Loucy (cell line): ENCODE results near the gene NOM1.

Source experiments
- H2AFZ ChIP-seq: fragments of 200-600 bp; sonication (generic); 2 replicates; pipeline ENCODE4 v1.6.0; 2016; ENCODE audit warnings: antibody characterized with exemption, mild to moderate bottlenecking, low read length, moderate library complexity
- H3F3A ChIP-seq: fragments of 200-600 bp; 2 replicates; pipeline ENCODE4 v1.6.0; 2016; ENCODE audit warnings: antibody characterized with exemption, low read depth, mild to moderate bottlenecking
- H3K27me3 ChIP-seq: fragments of 200-600 bp; sonication (generic); 2 replicates; pipeline ENCODE4 v1.6.1; 2014; ENCODE audit warnings: low read length, mild to moderate bottlenecking; ENCODE audit not compliant: insufficient read depth, poor library complexity, severe bottlenecking
- H3K36me3 ChIP-seq: fragments of 200-600 bp; sonication (generic); 2 replicates; pipeline ENCODE4 v1.6.1; 2016; ENCODE audit warnings: low read length; ENCODE audit not compliant: insufficient read depth
- H3K4me1 ChIP-seq: fragments of 200-600 bp; sonication (generic); 2 replicates; pipeline ENCODE4 v1.5.1; 2014; ENCODE audit warnings: low read length, mild to moderate bottlenecking; ENCODE audit not compliant: insufficient read depth, poor library complexity, severe bottlenecking
- H3K4me2 ChIP-seq: fragments of 200-600 bp; sonication (generic); 2 replicates; pipeline ENCODE4 v1.6.0; 2014; ENCODE audit warnings: antibody characterized with exemption, low read length, low read depth, mild to moderate bottlenecking; ENCODE audit not compliant: poor library complexity, severe bottlenecking
- H3K4me3 ChIP-seq: fragments of 200-600 bp; sonication (generic); 2 replicates; pipeline ENCODE4 v1.5.1; 2014; ENCODE audit warnings: low read length, mild to moderate bottlenecking, mixed read lengths; ENCODE audit not compliant: poor library complexity, severe bottlenecking
- H3K79me2 ChIP-seq: fragments of 200-600 bp; sonication (generic); 2 replicates; pipeline ENCODE4 v1.6.1; 2014; ENCODE audit warnings: low read length; ENCODE audit not compliant: insufficient read depth
- H3K9ac ChIP-seq: fragments of 200-600 bp; sonication (generic); 2 replicates; pipeline ENCODE4 v1.6.0; 2014; ENCODE audit warnings: mild to moderate bottlenecking, low read depth, low read length, moderate library complexity; ENCODE audit not compliant: poor library complexity, severe bottlenecking
- H3K9me2 ChIP-seq: fragments of 200-600 bp; sonication (generic); replicated peaks from 2 replicates; pipeline ENCODE4 v1.6.1; 2016; ENCODE audit warnings: low read depth, low read length, mixed read lengths
- H3K9me3 ChIP-seq: fragments of 200-600 bp; sonication (generic); 2 replicates; pipeline ENCODE4 v1.6.1; 2014; ENCODE audit warnings: mild to moderate bottlenecking, antibody characterized with exemption, low read length, low read depth; ENCODE audit not compliant: insufficient read depth
- H4K20me1 ChIP-seq: fragments of 200-600 bp; sonication (generic); 2 replicates; pipeline ENCODE4 v1.6.0; 2014; ENCODE audit warnings: antibody characterized with exemption, low read length, mild to moderate bottlenecking; ENCODE audit not compliant: insufficient read depth, poor library complexity, severe bottlenecking
- EZH2phosphoT487 ChIP-seq: fragments of 200-600 bp; IDR thresholded peaks from 2 replicates; pipeline ENCODE4 v1.6.1; 2018; ENCODE audit warnings: antibody characterized with exemption, mild to moderate bottlenecking, moderate library complexity, borderline replicate concordance
- TF ChIP-seq, protein P1 (sequence below): fragments of 200-600 bp; sonication (generic); conservative IDR thresholded peaks from 2 replicates; pipeline ENCODE4 v1.5.1; 2014; ENCODE audit warnings: mild to moderate bottlenecking, antibody characterized with exemption, low read length

The NOM1 gene

DNA sequence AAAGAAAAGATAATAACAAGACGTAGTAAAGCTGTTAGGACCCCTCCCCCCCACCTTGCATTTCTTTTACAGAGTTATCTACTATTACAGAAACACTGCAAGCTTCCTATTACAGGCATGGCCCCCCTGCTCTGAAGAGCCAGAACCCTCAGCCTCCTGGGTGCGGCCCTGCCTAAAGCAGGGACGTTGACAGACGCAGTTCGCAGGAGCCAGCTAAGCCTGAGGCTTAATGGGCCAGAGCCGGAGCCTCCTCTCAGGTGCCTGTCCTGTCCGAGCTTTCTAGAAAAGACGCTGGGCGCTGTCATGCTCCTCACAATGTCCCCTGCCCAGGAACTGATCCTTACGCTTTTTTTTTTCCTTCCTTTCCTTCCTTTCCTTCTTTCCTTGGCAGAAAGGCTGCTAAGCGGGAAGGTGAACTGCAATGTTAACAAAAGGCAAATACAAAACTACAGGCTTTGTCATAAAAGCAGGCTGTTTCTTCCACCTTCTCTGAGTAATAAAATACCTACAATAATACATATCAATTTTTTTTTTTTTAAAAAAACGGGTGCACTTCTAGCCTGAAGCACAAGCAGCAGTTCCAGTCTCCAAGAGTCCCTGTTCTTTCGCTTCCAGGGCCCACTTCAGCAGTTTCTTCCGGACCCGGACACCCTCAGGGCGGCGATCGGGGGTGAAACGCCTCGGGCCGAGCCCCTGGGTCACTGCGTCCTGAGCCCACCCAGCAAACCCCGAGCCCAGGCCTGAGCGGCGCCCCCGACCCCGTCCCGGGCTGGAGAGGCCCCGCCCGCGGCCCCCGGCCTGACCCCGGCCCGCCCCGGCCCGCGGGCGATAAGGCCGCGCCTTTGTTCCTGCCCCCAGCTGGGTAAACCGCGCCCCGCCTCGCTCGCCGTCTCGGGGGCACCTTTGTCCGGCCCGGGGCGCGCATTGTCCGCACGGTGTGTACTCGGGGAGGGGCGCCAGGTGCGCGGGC, 49.8 kb downstream of the NOM1 start:
- Histone ChIP-seq H3K9me3 (no peaks in the 10 kb centered on the region), H3F3A (no peaks in the 10 kb centered on the region), H3K79me2 (no peaks in the 10 kb centered on the region), H3K9me2 (no peaks in the 10 kb centered on the region), H3K4me3 (no peak overlapping the region), H3K4me1 (no peaks in the 10 kb centered on the region), H2AFZ (no peak overlapping the region), H3K27me3 (no peaks in the 10 kb centered on the region), H3K36me3 (no peaks in the 10 kb centered on the region), H3K9ac (no peak overlapping the region), H3K4me2 (no peak overlapping the region), H4K20me1 (no peaks in the 10 kb centered on the region)
- TF ChIP-seq, protein P1, sequence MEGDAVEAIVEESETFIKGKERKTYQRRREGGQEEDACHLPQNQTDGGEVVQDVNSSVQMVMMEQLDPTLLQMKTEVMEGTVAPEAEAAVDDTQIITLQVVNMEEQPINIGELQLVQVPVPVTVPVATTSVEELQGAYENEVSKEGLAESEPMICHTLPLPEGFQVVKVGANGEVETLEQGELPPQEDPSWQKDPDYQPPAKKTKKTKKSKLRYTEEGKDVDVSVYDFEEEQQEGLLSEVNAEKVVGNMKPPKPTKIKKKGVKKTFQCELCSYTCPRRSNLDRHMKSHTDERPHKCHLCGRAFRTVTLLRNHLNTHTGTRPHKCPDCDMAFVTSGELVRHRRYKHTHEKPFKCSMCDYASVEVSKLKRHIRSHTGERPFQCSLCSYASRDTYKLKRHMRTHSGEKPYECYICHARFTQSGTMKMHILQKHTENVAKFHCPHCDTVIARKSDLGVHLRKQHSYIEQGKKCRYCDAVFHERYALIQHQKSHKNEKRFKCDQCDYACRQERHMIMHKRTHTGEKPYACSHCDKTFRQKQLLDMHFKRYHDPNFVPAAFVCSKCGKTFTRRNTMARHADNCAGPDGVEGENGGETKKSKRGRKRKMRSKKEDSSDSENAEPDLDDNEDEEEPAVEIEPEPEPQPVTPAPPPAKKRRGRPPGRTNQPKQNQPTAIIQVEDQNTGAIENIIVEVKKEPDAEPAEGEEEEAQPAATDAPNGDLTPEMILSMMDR = no peak
- no peak for TF ChIP-seq EZH2phosphoT487

DNA sequence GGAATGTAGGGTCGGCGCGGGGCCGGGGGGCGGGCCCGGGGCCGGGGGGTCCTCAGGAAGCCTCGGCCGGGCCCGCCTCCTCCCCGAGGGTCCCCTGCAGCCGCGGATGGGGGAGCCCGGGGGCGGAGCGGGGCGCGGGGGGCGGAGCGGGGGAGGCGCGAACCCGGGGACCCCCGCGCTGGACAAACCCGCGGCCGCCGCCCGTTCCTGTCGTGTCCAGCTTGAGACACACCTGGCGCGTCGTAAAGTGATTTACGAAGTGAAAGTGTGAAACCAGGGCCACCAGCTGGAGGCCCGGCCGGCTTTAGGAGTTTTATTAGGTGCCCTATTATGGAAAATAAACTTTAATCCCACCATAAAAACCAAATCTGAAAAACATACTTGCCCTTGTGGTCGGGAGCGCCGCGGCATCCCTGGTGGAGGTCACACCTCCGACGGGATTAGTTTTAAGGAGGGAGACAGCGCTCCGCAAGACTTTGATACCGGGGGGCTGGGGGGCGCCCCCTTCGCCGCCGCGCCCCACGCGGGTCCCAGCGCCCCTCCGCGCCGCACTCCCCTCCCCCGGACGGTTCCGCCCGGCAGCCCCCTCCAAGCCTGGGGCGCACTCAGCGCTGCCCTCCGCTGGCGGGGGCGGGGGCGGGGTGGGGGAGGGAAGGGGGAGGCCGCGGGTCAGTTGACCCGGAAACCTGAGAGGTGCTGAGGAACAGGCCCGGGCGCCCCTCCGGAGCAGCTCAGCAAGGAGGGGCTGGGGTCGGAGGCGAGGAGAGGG, 50.6 kb downstream of the NOM1 start:
- Histone ChIP-seq H3K79me2 (no peaks in the 10 kb centered on the region), H3K9me3 (no peaks in the 10 kb centered on the region), H3K4me1 (no peaks in the 10 kb centered on the region), H3K9me2 (no peaks in the 10 kb centered on the region), H2AFZ (no peak overlapping the region), H3K4me3 (no peak overlapping the region), H3K9ac (no peak overlapping the region), H3K27me3 (no peaks in the 10 kb centered on the region), H3F3A (no peaks in the 10 kb centered on the region), H3K36me3 (no peaks in the 10 kb centered on the region), H4K20me1 (no peaks in the 10 kb centered on the region), H3K4me2 (no peak overlapping the region)
- TF ChIP-seq, protein P1 = no peak
- no peak for TF ChIP-seq EZH2phosphoT487

DNA sequence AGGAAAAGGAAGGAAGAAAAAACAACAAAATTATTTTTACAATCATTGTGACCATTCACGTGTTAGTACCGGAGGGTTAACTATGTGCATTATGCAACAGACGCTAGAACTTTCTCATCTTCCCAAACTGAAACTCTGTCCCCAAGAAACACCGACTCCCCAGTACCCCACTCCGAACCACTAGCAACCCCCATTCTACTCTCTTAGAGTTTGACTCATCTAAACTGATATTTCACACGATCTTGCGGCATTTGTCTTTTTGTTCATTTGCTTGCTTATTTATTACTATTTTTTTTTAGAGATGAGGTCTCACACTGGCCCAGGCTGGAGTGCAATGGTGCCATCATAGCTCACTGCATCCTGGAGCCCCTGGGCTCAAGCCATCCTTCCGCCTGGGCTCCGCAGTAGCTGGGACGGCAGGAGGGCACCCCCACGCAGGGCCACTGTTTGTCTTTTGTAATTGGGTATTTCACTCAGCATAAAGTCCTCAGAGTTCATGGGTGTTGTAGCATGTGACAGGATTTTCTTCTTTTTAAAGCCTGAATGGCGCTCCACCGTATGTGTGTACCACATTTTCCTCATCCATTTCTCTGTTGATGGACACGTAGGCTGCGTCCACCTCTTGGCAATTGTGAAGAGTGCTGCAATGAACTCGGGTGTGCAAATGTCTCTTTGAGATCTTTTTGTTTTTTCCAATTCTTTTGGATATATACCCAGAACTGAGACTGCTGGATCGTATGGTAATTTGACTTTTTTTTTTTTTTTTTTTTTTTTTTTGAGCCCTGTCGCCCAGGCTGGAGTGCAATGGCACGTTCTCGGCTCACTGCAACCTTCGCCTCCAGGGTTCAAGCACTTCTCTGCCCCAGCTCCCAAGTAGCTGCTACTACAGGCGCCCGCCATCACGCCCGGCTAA, 51.5 kb downstream of the NOM1 start:
- no peak overlapping the region for H3K4me2 ChIP-seq
- no peak for TF ChIP-seq EZH2phosphoT487
- TF ChIP-seq, protein P1 = no peak

More for the DNA sequence above, 51.5 kb downstream of the NOM1 start:
- Histone ChIP-seq H3K9ac (no peak overlapping the region), H4K20me1 (no peaks in the 10 kb centered on the region), H3K4me1 (no peaks in the 10 kb centered on the region), H3F3A (no peaks in the 10 kb centered on the region), H3K9me3 (no peaks in the 10 kb centered on the region), H3K4me3 (no peak overlapping the region), H3K27me3 (no peaks in the 10 kb centered on the region), H2AFZ (no peak overlapping the region), H3K9me2 (no peaks in the 10 kb centered on the region), H3K79me2 (no peaks in the 10 kb centered on the region), H3K36me3 (no peaks in the 10 kb centered on the region)
